SK-N-SH (cell line): Measurements from ENCODE around the gene KCND3.

Source experiments
- CHD2 ChIP-seq: fragments of 150-350 bp; IDR thresholded peaks from 2 replicates; pipeline ENCODE4 v1.6.1; 2018; ENCODE audit warnings: low read length; ENCODE audit not compliant: partially characterized antibody
- MXI1 ChIP-seq: IDR thresholded peaks from 2 replicates; pipeline ENCODE4 v1.6.1; 2012; ENCODE audit warnings: mild to moderate bottlenecking, low read depth, low read length, improper control_type of control experiment
- POLR2AphosphoS5 ChIP-seq: IDR thresholded peaks from 2 replicates; pipeline ENCODE4 v1.6.1; 2012; ENCODE audit warnings: low read depth, low read length
- RAD21 ChIP-seq: IDR thresholded peaks from 2 replicates; pipeline ENCODE4 v1.6.1; 2012; ENCODE audit warnings: mild to moderate bottlenecking, low read length
- SMC3 ChIP-seq: IDR thresholded peaks from 2 replicates; pipeline ENCODE4 v1.6.1; 2012; ENCODE audit warnings: low read depth, low read length, improper control_type of control experiment
- YY1 ChIP-seq: IDR thresholded peaks from 2 replicates; pipeline ENCODE4 v1.4.0; 2012; ENCODE audit warnings: low read depth, mild to moderate bottlenecking
- TF ChIP-seq, protein P1 (sequence below): fragments of 200-600 bp; sonication (generic); IDR thresholded peaks from 2 replicates; pipeline ENCODE4 v1.6.1; 2017; ENCODE audit warnings: antibody characterized with exemption, mild to moderate bottlenecking, moderate library complexity
- TF ChIP-seq, protein P2 (sequence below): IDR thresholded peaks from 2 replicates; pipeline ENCODE4 v1.4.0; 2012; ENCODE audit warnings: low read depth

DNA sequence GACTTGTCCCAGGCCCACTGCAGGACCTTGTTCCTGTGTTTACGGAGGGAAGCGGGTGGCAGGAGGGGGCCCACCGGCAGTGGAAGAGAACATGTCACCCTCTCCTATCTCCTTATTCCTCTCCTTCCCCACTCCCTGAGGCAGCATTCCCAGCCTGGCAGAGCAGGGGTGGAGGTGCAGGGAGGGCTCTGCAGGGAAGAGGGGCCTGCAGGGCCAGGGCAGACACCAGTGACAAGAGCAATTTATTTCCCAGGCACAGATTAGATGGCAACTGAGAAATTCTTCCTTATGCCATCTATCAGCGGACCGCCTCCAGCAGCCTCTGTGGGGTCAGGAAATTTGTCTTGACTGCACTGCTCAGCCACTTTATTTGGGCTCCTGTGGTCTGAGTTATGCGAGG lies 127.9 kb downstream of the KCND3 start:
- TF ChIP-seq, protein P1, sequence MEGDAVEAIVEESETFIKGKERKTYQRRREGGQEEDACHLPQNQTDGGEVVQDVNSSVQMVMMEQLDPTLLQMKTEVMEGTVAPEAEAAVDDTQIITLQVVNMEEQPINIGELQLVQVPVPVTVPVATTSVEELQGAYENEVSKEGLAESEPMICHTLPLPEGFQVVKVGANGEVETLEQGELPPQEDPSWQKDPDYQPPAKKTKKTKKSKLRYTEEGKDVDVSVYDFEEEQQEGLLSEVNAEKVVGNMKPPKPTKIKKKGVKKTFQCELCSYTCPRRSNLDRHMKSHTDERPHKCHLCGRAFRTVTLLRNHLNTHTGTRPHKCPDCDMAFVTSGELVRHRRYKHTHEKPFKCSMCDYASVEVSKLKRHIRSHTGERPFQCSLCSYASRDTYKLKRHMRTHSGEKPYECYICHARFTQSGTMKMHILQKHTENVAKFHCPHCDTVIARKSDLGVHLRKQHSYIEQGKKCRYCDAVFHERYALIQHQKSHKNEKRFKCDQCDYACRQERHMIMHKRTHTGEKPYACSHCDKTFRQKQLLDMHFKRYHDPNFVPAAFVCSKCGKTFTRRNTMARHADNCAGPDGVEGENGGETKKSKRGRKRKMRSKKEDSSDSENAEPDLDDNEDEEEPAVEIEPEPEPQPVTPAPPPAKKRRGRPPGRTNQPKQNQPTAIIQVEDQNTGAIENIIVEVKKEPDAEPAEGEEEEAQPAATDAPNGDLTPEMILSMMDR, result no peak
- TF ChIP-seq MXI1 (no peak), SMC3 (no peak), RAD21 (no peak), POLR2AphosphoS5 (no peak), YY1 (no peak), CHD2 (no peak)
- TF ChIP-seq, protein P2, sequence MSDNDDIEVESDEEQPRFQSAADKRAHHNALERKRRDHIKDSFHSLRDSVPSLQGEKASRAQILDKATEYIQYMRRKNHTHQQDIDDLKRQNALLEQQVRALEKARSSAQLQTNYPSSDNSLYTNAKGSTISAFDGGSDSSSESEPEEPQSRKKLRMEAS, result no peak
